H9 (cell line): Measurements from ENCODE around the gene ANO2. TPM values are rescaled to one million over a fixed set of nuclear protein-coding genes. Genes with fewer than 3 reads are reported as not detected.
A peak's percentile ranks its signal among the peaks of the same experiment; 100 is the strongest.

Experiments
- DNase-seq: peaks from one replicate; pipeline ENCODE4 v3.0.0-alpha.2; 2017
- H2AFZ ChIP-seq: one replicate; pipeline ENCODE4 v1.6.1; 2013; ENCODE audit warnings: mild to moderate bottlenecking, low read length, control low read depth, moderate library complexity
- H2AK5ac ChIP-seq: 2 replicates; pipeline ENCODE4 v1.6.1; 2013; ENCODE audit warnings: low read length, control low read depth, mixed read lengths; ENCODE audit not compliant: insufficient read length
- H2BK120ac ChIP-seq: one replicate; pipeline ENCODE4 v1.6.1; 2013; ENCODE audit warnings: low read depth, mild to moderate bottlenecking, low read length, control low read depth, inconsistent platforms; ENCODE audit not compliant: poor library complexity, severe bottlenecking
- H2BK12ac ChIP-seq: 2 replicates; pipeline ENCODE4 v1.6.1; 2013; ENCODE audit warnings: low read length, control low read depth, mixed read lengths, low read depth; ENCODE audit not compliant: insufficient read length
- H2BK15ac ChIP-seq: 2 replicates; pipeline ENCODE4 v1.6.1; 2013; ENCODE audit warnings: low read depth, low read length, control low read depth
- H2BK20ac ChIP-seq: one replicate; pipeline ENCODE4 v1.6.1; 2013; ENCODE audit warnings: low read depth, mild to moderate bottlenecking, low read length, control low read depth, inconsistent platforms; ENCODE audit not compliant: poor library complexity, severe bottlenecking
- H2BK5ac ChIP-seq: 2 replicates; pipeline ENCODE4 v1.6.1; 2013; ENCODE audit warnings: low read length, control low read depth, mixed read lengths; ENCODE audit not compliant: insufficient read length
- H3K14ac ChIP-seq: 2 replicates; pipeline ENCODE4 v1.6.1; 2013; ENCODE audit warnings: low read length, control low read depth; ENCODE audit not compliant: insufficient read depth
- H3K18ac ChIP-seq: 2 replicates; pipeline ENCODE4 v1.6.1; 2013; ENCODE audit warnings: low read depth, mild to moderate bottlenecking, mixed read lengths, low read length, control low read depth; ENCODE audit not compliant: insufficient read length
- H3K23ac ChIP-seq: 2 replicates; pipeline ENCODE4 v1.6.1; 2013; ENCODE audit warnings: low read length, control low read depth, mixed read lengths, low read depth; ENCODE audit not compliant: insufficient read length
- H3K23me2 ChIP-seq: 2 replicates; pipeline ENCODE4 v1.6.1; 2013; ENCODE audit warnings: low read depth, mild to moderate bottlenecking, mixed read lengths, low read length, control low read depth; ENCODE audit not compliant: insufficient read length, poor library complexity, severe bottlenecking
- H3K27ac ChIP-seq: 2 replicates; pipeline ENCODE4 v1.5.1; 2013; ENCODE audit warnings: low read length, control low read depth, mixed read lengths, low read depth; ENCODE audit not compliant: insufficient read length
- H3K27me3 ChIP-seq: 2 replicates; pipeline ENCODE4 v1.6.1; 2013; ENCODE audit warnings: low read length, control low read depth, inconsistent platforms; ENCODE audit not compliant: insufficient read depth
- H3K4ac ChIP-seq: 2 replicates; pipeline ENCODE4 v1.6.1; 2013; ENCODE audit warnings: low read depth, mild to moderate bottlenecking, control low read depth, inconsistent platforms, low read length, moderate library complexity
- H3K4me1 ChIP-seq: 2 replicates; pipeline ENCODE4 v1.6.1; 2013; ENCODE audit warnings: low read length, control low read depth, inconsistent platforms; ENCODE audit not compliant: insufficient read depth
- H3K4me2 ChIP-seq: 2 replicates; pipeline ENCODE4 v1.6.1; 2013; ENCODE audit warnings: low read length, control low read depth, mixed read lengths; ENCODE audit not compliant: insufficient read length, insufficient read depth
- H3K56ac ChIP-seq: 2 replicates; pipeline ENCODE4 v1.6.1; 2013; ENCODE audit warnings: low read depth, mild to moderate bottlenecking, mixed read lengths, low read length, control low read depth; ENCODE audit not compliant: insufficient read length
- H3K79me1 ChIP-seq: 2 replicates; pipeline ENCODE4 v1.6.1; 2013; ENCODE audit warnings: low read depth, mild to moderate bottlenecking, moderate library complexity, low read length, control low read depth, inconsistent platforms; ENCODE audit not compliant: insufficient read depth, poor library complexity, severe bottlenecking
- H3K79me2 ChIP-seq: 2 replicates; pipeline ENCODE4 v1.6.1; 2013; ENCODE audit warnings: low read length, control low read depth, inconsistent platforms; ENCODE audit not compliant: insufficient read depth
- H3K9ac ChIP-seq: 2 replicates; pipeline ENCODE4 v1.6.1; 2013; ENCODE audit warnings: low read length, control low read depth, mixed read lengths; ENCODE audit not compliant: insufficient read length; ENCODE audit errors: extremely low read depth
- H3K9me3 ChIP-seq: one replicate; pipeline ENCODE4 v1.6.1; 2013; ENCODE audit warnings: low read depth, low read length, inconsistent platforms; ENCODE audit not compliant: control insufficient read depth
- H3T11ph ChIP-seq: one replicate; pipeline ENCODE4 v1.6.1; 2013; ENCODE audit warnings: mild to moderate bottlenecking, low read length, control low read depth, inconsistent platforms
- H4K20me1 ChIP-seq: one replicate; pipeline ENCODE4 v1.6.1; 2013; ENCODE audit not compliant: control insufficient read depth, insufficient read length, insufficient read depth
- H4K5ac ChIP-seq: 2 replicates; pipeline ENCODE4 v1.6.1; 2013; ENCODE audit warnings: low read depth, mild to moderate bottlenecking, mixed read lengths, low read length, control low read depth; ENCODE audit not compliant: insufficient read length
- H4K8ac ChIP-seq: replicated peaks from 2 replicates; pipeline ENCODE4 v1.6.1; 2013; ENCODE audit warnings: low read length, control low read depth, mixed read lengths, low read depth; ENCODE audit not compliant: insufficient read length
- H4K91ac ChIP-seq: 2 replicates; pipeline ENCODE4 v1.6.1; 2013; ENCODE audit warnings: low read depth, mild to moderate bottlenecking, moderate library complexity, mixed read lengths, low read length, control low read depth; ENCODE audit not compliant: insufficient read length
- H3K27ac Mint-ChIP-seq, 3 experiments: 2 replicates in 2 of 3; 3 replicates in 1 of 3; pipeline ENCODE4 v1.8.0; 2020 to 2021; ENCODE audit warnings: mixed read lengths in 3 of 3, mild to moderate bottlenecking in 1 of 3, moderate library complexity in 1 of 3
- H3K27me3 Mint-ChIP-seq: 2 replicates; pipeline ENCODE4 v1.8.0; 2021; ENCODE audit warnings: low read depth, mild to moderate bottlenecking, moderate library complexity, mixed read lengths
- H3K36me3 Mint-ChIP-seq, 3 experiments: 2 replicates in 2 of 3; 3 replicates in 1 of 3; pipeline ENCODE4 v1.8.0; 2020 to 2021; ENCODE audit warnings: low read depth in 3 of 3, mixed read lengths in 3 of 3; ENCODE audit not compliant: insufficient read depth in 1 of 3
- H3K4me1 Mint-ChIP-seq, 2 experiments: 2 replicates each; pipeline ENCODE4 v1.8.0; 2020; ENCODE audit warnings: mixed read lengths in 2 of 2
- H3K4me3 Mint-ChIP-seq, 2 experiments: 2 replicates in 1 of 2; 3 replicates in 1 of 2; pipeline ENCODE4 v1.8.0; 2020 to 2021; ENCODE audit warnings: mild to moderate bottlenecking in 2 of 2, mixed read lengths in 2 of 2, moderate library complexity in 1 of 2
- H3K9me3 Mint-ChIP-seq, 2 experiments: 2 replicates in 1 of 2; 3 replicates in 1 of 2; pipeline ENCODE4 v1.8.0; 2020; ENCODE audit warnings: mild to moderate bottlenecking in 2 of 2, mixed read lengths in 2 of 2, moderate library complexity in 1 of 2
- CTCF ChIP-seq: fragments of 200-600 bp; sonication (generic); conservative IDR thresholded peaks from 3 replicates; pipeline ENCODE4 v1.8.0; 2021; ENCODE audit warnings: antibody characterized with exemption, mild to moderate bottlenecking
- WGBS: extraction: QIAGEN DNeasy Blood & Tissue Kit; methylation state at CpG from one replicate; pipeline ENCODE4 v1.1.7; 2013; ENCODE audit warnings: missing lambda C conversion rate, low lambda C conversion rate, mixed read lengths; ENCODE audit not compliant: insufficient read length; ENCODE audit errors: extremely low coverage; 5-methylcytosine and 5-hydroxymethylcytosine counted together
- total RNA-seq: library from RNA; stranded (reverse); gene quantifications from 2 replicates; pipeline ENCODE4 v1.2.1, GENCODE V29; 2021

ANO2 gene
- total RNA-seq, 1 experiment from 2014 or later, result 3.8 TPM

GRCh38 chr12:5648692-5649359 is 296.2 kb downstream of the ANO2 start:
- no CpG with 5 or more reads among the region's 9 CpGs for WGBS
- no peak overlapping the region for H2AFZ ChIP-seq
- peaks cover 1% of the 10 kb centered on the region; the same call in 1 of the 2 replicates for H3K27me3 Mint-ChIP-seq

More at GRCh38 chr12:5648692-5649359, 296.2 kb downstream of the ANO2 start:
- H3K36me3 Mint-ChIP-seq, result no peaks in the 10 kb centered on the region
- Histone ChIP-seq H3K4ac (no peak overlapping the region), H3K4me1 (peaks cover 3% of the 10 kb centered on the region; the same call in 1 of the 2 replicates), H3K27me3 (no peaks in the 10 kb centered on the region), H4K91ac (no peak overlapping the region), H2AK5ac (no peak overlapping the region), H3K9ac (no peak overlapping the region), H4K5ac (no peak overlapping the region), H3K27ac (no peak overlapping the region), H3K14ac (no peak overlapping the region), H4K20me1 (no peaks in the 10 kb centered on the region), H3K56ac (no peak overlapping the region), H2BK120ac (no peak overlapping the region), H4K8ac (no peak overlapping the region), H3K79me1 (no peaks in the 10 kb centered on the region), H3K23ac (no peak overlapping the region), H3T11ph (no peak overlapping the region), H2BK12ac (no peak overlapping the region), H2BK20ac (no peak overlapping the region), H2BK5ac (no peak overlapping the region), H3K23me2 (no peaks in the 10 kb centered on the region), H3K4me2 (no peak overlapping the region), H3K18ac (no peak overlapping the region), H2BK15ac (no peak overlapping the region), H3K79me2 (no peaks in the 10 kb centered on the region), H3K9me3 (no peaks in the 10 kb centered on the region)
- peak; percentile 80 for DNase-seq
- peaks cover 7 to 12% of the 10 kb centered on the region in 2 experiments for H3K4me1 Mint-ChIP-seq
- H3K9me3 Mint-ChIP-seq, result no peaks in the 10 kb centered on the region
- H3K27ac Mint-ChIP-seq, result no peak overlapping the region
- no peak overlapping the region for H3K4me3 Mint-ChIP-seq
- peak; percentile 80 for TF ChIP-seq CTCF
